ENCODE results near the gene SLC37A1. TPM values are rescaled to one million over a fixed set of nuclear protein-coding genes. Genes with fewer than 3 reads are reported as not detected.

SLC37A1 gene
- polyA plus RNA-seq, 3 donors from 2014 or later: 0.09 to 6.3 (median 3.0) TPM

DNA sequence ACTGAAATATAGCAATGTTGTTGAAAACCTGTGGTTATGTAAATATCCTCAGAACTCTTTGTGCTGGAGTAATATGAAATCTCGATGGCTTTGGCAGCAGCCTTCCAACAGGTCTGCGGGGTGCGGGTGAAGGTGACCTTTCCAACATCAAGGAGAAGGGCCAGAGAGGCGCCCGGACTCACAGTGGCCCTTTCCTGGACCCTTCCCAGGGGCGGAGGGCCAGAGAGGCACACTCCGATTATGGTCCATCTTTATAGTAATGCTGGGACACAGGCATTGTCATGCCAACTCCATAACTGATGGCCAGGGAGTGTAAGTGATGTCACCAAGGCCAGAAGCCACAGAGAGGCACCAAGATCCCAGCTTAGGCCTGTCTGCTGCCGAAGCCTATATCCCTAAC is 18.1 kb downstream of the SLC37A1 start:
- H3K4me1 Mint-ChIP-seq: peaks cover 27 to 28% of the 10 kb centered on the region in 2 donors
- no peaks in the 10 kb centered on the region for H3K9me3 Mint-ChIP-seq
- no peak overlapping the region for H3K27ac Mint-ChIP-seq
- peaks cover 0 to 5% (median 2%) of the 10 kb centered on the region in 3 donors for H3K27me3 Mint-ChIP-seq (ENCODE audit: low read depth in 3 of 3)
- H3K4me3 Mint-ChIP-seq: no peak overlapping the region
- peaks cover 3 to 10% (median 10%) of the 10 kb centered on the region in 3 donors for H3K36me3 Mint-ChIP-seq
- DNase-seq: no peak

DNA sequence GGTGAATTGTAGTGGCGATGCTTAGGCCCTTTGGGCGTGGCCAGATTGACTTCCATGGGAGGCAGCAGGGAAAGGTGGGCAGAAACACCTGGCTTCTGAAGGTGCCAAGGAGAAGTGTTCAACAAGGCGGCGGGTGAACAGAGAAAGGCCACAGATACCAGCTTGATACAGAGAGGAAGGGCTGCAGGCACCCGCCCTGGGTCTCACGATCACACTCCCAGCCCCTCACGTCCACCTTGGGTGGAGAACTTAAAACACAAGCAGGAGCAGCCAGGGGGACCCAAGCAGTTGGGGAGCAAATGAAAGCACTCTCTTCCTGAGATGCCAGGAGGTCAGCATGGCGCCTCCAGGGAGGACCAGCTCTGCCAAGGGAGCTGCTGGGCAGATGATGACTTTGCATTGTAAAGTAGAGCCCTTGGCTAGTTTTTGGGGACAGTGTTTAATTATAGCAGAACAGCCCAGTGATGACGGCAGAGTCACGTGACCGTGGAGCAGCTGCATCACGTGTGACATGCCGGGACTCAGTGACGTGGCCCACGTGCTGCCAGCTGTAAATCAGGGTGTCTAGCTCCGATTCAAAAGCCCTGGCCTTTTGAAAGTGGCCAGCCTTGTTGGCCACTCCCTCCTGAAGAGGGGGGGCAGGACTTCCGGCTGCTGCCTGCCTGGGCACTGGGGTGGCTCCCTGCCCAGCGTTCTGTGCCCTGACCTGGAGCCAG is 19.0 kb downstream of the SLC37A1 start:
- peaks cover 0 to 5% (median 2%) of the 10 kb centered on the region in 3 donors for H3K27me3 Mint-ChIP-seq (ENCODE audit: low read depth in 3 of 3)
- H3K9me3 Mint-ChIP-seq: no peaks in the 10 kb centered on the region
- H3K36me3 Mint-ChIP-seq: peaks cover 3 to 10% (median 10%) of the 10 kb centered on the region in 3 donors
- peak in 1 of 3 donors; percentile 14 for DNase-seq
- peak overlapping the region in 1 of 5 donors; percentile 17 for H3K4me3 Mint-ChIP-seq
- H3K27ac Mint-ChIP-seq: no peak overlapping the region
- H3K4me1 Mint-ChIP-seq: peaks cover 18 to 19% of the 10 kb centered on the region in 2 donors

DNA sequence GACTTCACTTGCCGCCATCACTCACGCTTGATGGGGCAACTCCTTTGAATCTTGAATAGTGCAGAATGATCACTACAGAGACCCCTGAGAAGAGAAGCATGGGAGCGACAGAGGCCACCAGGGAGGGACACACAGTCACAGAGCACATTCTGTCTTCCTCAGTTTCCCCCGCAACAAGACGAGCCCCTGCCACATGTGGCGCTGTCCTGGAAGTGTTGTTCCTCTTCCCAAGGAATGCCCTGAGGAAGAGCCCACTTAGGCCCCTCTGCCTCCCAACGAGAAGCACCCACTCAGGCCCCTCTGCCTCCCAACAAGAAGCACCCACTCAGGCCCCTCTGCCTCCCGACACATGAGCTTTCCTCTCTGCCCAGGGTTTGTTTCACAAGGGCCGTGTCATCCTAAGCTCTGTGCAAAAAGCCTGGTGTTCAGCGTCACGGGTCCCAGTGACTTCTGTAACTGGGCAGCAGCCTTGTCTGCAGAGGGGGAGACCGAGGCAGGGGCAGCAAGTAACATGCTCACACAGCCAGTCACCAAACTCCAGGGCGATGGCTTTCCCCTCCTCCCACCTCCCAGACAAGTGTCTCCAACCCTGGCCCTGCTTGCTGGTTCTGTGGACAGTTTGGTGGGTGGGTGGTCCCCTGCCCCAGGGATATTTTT is 19.8 kb downstream of the SLC37A1 start:
- Mint-ChIP-seq H3K27ac (no peak overlapping the region), H3K9me3 (no peaks in the 10 kb centered on the region), H3K4me1 (peaks cover 10 to 13% of the 10 kb centered on the region in 2 donors), H3K36me3 (peaks cover 3 to 14% (median 10%) of the 10 kb centered on the region in 3 donors), H3K4me3 (no peak overlapping the region), H3K27me3 (ENCODE audit: low read depth in 3 of 3) (peaks cover 0 to 5% (median 2%) of the 10 kb centered on the region in 3 donors)
- DNase-seq: no peak

DNA sequence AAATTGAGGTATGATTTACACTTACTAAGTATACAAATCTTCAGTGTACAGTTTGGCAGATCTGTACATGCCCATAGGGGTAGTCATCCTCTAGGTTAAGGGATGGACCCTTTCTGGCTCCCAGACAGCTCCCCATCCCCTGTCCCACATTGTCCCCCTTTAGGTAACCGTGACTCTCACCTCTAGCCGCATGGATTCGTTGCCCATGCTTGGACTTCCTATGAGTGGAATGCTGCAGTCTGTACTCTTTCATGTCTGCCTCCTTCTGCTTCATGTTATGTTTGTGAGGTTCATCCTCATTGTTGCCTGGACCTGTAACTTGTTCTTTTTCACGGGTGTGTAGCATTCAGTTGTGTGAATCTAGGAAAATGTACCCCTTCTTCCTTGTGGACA is 20.3 kb downstream of the SLC37A1 start:
- no peak for DNase-seq
- H3K4me3 Mint-ChIP-seq: no peak overlapping the region
- peaks cover 8 to 11% of the 10 kb centered on the region in 2 donors for H3K4me1 Mint-ChIP-seq
- no peak overlapping the region for H3K27ac Mint-ChIP-seq
- H3K9me3 Mint-ChIP-seq: no peaks in the 10 kb centered on the region
- H3K27me3 Mint-ChIP-seq (ENCODE audit: low read depth in 3 of 3): peaks cover 0 to 5% (median 2%) of the 10 kb centered on the region in 3 donors
- H3K36me3 Mint-ChIP-seq: peaks cover 3 to 15% (median 10%) of the 10 kb centered on the region in 3 donors

DNA sequence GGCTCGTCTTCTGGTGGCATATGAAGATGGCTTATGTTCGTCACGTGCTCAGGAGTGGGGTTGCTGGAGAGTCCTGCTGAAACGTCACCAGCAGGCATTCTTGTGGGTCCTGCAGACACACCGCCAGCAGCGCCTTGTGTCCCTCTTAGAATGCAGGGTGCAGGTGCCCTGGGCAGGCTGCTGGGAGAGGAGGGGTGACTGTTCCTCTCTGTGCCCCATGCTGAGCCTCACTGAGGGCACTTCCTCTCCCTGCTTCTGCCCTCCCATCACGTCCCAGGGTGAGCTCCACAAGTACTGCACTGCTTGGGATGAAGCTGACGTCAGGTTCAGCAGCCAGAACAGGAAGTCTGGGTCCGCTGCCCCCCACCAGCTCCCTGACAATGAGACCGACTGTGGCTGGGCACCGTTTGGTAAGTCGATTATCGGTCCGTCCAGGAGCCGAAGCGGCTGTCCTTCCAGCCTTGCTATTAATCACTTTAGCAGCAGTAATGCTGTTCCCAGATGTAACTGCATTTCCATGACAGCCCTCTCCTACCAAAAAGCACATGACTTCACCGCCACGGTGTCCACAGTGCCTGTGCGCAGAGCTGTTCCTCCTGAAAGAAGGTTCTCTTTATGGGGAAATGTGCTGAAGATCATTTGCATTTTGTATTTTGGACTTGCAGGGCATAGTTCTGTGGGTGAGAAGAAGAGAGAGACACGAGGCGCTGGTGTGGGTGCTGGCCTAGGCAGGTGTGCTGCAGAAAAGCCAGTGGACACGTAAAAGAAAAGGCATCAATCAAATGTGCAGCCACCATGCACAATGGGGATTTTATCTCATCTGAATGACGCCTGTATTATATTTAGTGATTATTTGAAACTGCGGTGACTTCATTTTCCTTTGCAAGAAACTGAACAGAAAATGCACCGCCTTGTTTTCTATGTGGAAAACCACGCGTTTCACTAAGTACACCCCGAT is 21.0 kb downstream of the SLC37A1 start:
- DNase-seq: no peak
- no peak overlapping the region for H3K27ac Mint-ChIP-seq
- peaks cover 3 to 11% of the 10 kb centered on the region in 2 donors for H3K4me1 Mint-ChIP-seq
- H3K9me3 Mint-ChIP-seq: no peaks in the 10 kb centered on the region
- no peak overlapping the region for H3K4me3 Mint-ChIP-seq
- peaks cover 3 to 15% (median 10%) of the 10 kb centered on the region in 3 donors for H3K36me3 Mint-ChIP-seq
- H3K27me3 Mint-ChIP-seq (ENCODE audit: low read depth in 3 of 3): peaks cover 0 to 5% (median 2%) of the 10 kb centered on the region in 3 donors

DNA sequence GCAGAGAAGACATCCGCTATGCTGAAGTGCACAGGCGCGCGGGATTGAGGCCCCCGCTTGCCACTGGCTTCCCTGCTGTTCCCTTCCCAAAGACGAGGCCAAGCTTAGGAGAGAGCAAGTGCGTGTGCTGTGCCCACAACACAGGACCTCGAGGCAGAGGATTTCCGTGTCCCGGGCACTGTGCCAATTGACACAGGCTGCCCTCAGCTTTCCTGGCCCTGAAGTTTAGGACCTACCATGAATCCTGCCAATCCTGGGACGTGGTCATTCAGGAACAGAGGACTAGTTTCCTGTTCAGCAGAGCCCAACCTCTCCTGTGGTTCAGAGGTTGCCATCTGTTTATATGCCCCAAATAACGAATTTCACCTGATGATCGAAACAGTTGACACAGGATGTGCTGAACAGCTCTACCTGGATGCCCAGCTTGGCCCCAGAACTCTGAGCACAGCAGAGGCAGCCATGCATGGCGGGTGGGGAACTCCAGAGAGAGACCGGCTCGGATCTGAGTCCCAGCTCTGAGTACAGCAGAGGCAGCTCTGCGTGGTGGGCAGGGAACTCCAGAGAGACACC is 22.0 kb downstream of the SLC37A1 start:
- H3K27me3 Mint-ChIP-seq (ENCODE audit: low read depth in 3 of 3): peaks cover 0 to 2% (median 1%) of the 10 kb centered on the region in 3 donors
- H3K27ac Mint-ChIP-seq: no peak overlapping the region
- no peak for DNase-seq
- H3K4me1 Mint-ChIP-seq: peaks cover 0 to 11% of the 10 kb centered on the region in 2 donors
- peaks cover 7 to 20% (median 13%) of the 10 kb centered on the region in 3 donors for H3K36me3 Mint-ChIP-seq
- no peaks in the 10 kb centered on the region for H3K9me3 Mint-ChIP-seq
- no peak overlapping the region for H3K4me3 Mint-ChIP-seq

DNA sequence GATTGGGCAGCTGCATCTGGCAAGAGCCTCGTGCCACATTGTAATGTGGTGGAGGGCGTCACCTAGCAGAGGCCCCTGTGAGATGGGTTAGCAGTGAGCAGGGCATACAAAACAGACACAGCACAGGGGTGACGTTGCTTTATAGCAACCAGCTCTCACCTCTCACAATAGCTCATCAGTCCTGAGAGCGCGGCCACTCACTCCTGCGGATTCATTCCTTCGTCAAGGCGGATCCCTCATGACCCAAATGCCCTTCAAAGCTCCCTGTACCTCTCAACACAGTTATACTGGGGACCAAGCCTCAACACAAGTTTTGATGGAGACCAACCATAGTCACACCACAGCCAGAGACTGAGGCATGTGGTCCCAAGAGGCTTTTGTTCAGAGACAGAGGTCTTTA is 22.9 kb downstream of the SLC37A1 start:
- no peaks in the 10 kb centered on the region for H3K9me3 Mint-ChIP-seq
- DNase-seq: no peak
- H3K4me1 Mint-ChIP-seq: peaks cover 0 to 11% of the 10 kb centered on the region in 2 donors
- peaks cover 0 to 2% (median 1%) of the 10 kb centered on the region in 3 donors for H3K27me3 Mint-ChIP-seq (ENCODE audit: low read depth in 3 of 3)
- H3K4me3 Mint-ChIP-seq: no peak overlapping the region
- no peak overlapping the region for H3K27ac Mint-ChIP-seq
- H3K36me3 Mint-ChIP-seq: peaks cover 7 to 20% (median 13%) of the 10 kb centered on the region in 3 donors

DNA sequence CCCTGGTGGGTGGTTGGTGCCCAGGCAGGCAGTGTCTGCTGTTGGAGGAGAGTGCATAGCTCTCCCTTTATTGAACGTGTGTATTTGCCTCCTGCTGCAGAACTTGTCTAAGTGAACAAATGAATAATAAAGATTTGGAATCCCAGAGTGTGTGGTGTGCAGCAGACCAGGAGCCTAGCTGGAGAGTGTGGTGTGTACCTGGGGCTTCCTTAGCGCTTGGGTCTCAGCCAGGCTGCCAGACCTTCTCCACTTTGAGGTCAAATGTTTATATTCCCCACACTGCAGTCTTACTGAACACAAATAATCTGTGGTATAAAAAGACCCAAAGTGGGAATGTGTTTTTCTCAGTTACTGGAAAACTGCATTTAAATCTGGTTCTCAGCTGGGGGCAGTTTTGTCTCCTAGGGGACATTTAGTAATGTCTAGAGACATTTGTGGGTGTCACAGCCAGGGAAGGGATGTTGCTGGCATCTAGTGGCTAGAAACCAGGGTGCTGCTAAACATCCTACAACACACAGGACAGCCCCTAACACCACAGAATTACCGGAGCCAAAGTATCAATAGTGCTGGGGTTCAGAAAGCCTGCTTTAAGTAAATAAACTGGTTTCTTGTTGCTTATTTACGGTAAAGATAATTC is 23.6 kb downstream of the SLC37A1 start:
- no peak overlapping the region for H3K27ac Mint-ChIP-seq
- peak in 1 of 3 donors; percentile 8 for DNase-seq

DNA sequence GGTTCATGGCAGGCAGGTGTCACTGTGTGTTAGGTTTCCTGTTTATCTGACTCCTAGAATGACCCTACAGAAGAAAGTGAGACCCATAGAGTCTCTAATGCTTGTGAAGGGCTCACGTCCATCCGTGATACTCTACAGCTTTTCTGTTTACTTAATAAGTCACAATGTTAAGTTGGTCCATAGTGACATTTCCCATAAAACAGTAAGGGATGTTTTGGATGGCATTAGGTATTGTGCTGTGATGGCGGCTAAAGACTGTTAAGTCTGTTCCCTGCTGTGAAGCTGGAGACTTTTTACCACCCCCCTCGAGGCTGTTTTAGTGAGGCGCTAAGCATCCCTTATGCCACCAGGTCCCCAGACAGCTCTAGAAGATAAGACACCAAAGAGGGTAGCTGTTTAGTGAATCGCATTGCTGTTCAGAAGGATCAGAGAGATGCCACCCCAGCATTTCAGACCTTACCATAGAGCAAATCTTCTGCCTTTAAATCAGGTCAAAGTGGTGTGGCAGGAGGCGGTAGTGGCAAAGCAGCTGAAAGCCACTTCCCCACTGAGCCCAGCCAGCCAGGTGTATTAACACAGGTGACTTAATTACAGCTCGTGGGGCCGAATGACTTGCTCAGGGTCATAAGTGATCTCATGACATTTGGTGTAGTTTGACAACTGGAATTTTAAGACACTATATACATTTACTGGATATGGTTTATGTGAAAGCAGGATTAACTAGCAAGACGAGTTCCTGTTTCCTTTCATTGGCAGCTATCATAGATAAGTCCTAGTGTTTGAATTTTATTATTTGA is 25.0 kb downstream of the SLC37A1 start:
- Mint-ChIP-seq H3K27ac (no peak overlapping the region), H3K9me3 (no peaks in the 10 kb centered on the region), H3K36me3 (peaks cover 15 to 22% (median 21%) of the 10 kb centered on the region in 3 donors), H3K4me3 (no peak overlapping the region), H3K4me1 (peaks cover 0 to 11% of the 10 kb centered on the region in 2 donors), H3K27me3 (ENCODE audit: low read depth in 3 of 3) (peaks cover 0 to 4% (median 2%) of the 10 kb centered on the region in 3 donors)
- no peak for DNase-seq

More for the DNA sequence above, 23.6 kb downstream of the SLC37A1 start:
- Mint-ChIP-seq H3K27me3 (ENCODE audit: low read depth in 3 of 3) (peaks cover 0 to 2% (median 1%) of the 10 kb centered on the region in 3 donors), H3K9me3 (no peaks in the 10 kb centered on the region), H3K36me3 (peaks cover 11 to 20% (median 13%) of the 10 kb centered on the region in 3 donors), H3K4me3 (no peak overlapping the region), H3K4me1 (peaks cover 0 to 11% of the 10 kb centered on the region in 2 donors)

DNA sequence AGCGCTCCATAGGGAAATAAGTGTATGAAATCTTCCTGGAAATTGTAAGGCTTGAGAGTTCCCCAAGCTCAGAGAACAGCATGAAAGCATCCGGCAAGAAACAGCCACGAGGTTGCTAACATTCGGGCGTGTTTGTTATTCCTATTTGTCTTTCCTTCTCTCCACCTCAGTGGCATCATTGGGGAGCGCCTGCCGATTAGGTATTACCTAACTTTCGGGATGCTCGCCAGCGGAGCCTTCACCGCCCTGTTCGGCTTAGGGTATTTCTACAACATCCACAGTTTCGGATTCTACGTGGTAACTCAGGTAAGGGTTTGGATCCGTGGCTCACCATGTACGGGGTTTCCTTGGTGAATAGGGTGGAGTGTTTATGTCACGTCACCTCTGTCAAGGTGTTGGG is 25.7 kb downstream of the SLC37A1 start:
- peak overlapping the region in 1 of 6 donors; percentile 25 for H3K27ac Mint-ChIP-seq
- H3K27me3 Mint-ChIP-seq (ENCODE audit: low read depth in 3 of 3): peaks cover 0 to 4% (median 0%) of the 10 kb centered on the region in 3 donors
- peaks cover 0 to 4% of the 10 kb centered on the region in 2 donors for H3K4me1 Mint-ChIP-seq
- H3K36me3 Mint-ChIP-seq: peaks cover 18 to 24% (median 23%) of the 10 kb centered on the region in 3 donors
- H3K4me3 Mint-ChIP-seq: no peak overlapping the region
- H3K9me3 Mint-ChIP-seq: no peaks in the 10 kb centered on the region
- DNase-seq: no peak

DNA sequence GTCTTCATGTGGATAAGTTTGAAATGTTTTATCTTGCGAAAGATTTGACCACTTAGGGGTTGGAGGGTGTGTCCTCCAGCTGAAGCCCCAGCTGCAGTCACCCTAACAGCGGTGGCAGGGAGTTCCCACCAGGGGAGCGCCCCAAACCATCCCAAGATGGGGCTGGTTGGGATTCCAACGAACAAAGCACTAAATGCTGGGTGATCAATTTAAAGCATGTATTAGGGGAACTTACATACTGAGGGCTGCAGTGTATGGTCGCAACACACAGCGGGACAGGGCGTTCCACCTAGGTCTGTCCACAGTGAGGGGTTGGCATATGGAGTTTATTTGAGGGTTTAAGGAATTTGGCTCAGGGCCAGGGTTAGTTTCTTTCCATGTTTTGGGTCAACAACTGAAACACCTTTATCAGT is 26.3 kb downstream of the SLC37A1 start:
- H3K36me3 Mint-ChIP-seq: peaks cover 18 to 29% (median 20%) of the 10 kb centered on the region in 3 donors
- H3K27ac Mint-ChIP-seq: no peak overlapping the region
- no peaks in the 10 kb centered on the region for H3K9me3 Mint-ChIP-seq
- H3K4me3 Mint-ChIP-seq: no peak overlapping the region
- no peak for DNase-seq
- H3K27me3 Mint-ChIP-seq (ENCODE audit: low read depth in 3 of 3): peaks cover 0 to 4% (median 0%) of the 10 kb centered on the region in 3 donors
- H3K4me1 Mint-ChIP-seq: peaks cover under 1 to 6% of the 10 kb centered on the region in 2 donors

DNA sequence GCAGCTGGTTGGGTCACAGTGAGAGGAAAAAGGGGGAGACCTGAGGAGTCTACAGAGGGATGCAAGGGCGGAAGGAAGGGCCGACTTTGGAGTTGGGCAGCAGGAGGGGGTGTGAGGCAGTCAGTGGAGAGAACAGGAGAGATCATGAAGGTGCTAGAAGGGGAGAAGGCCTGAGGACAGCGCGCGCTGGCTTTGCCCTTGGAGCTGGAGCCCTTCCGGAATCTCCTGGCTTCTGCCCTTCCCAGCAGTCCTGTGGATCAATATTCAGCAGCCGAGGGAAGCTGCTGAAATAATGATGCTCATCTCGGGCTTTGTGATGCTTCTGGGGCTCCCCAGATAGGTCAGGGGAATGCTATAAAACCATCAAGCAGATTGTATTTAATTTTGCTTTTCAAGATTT is 26.7 kb downstream of the SLC37A1 start:
- Mint-ChIP-seq H3K27me3 (ENCODE audit: low read depth in 3 of 3) (peaks cover 0 to 4% (median under 1%) of the 10 kb centered on the region in 3 donors), H3K36me3 (peaks cover 18 to 31% (median 19%) of the 10 kb centered on the region in 3 donors), H3K27ac (no peak overlapping the region), H3K9me3 (no peaks in the 10 kb centered on the region), H3K4me3 (no peak overlapping the region), H3K4me1 (peaks cover 5 to 10% of the 10 kb centered on the region in 2 donors)
- no peak for DNase-seq

Data from immature natural killer cell (primary cell).